ENCODE data around the gene PPIE.

The PPIE gene

DNA sequence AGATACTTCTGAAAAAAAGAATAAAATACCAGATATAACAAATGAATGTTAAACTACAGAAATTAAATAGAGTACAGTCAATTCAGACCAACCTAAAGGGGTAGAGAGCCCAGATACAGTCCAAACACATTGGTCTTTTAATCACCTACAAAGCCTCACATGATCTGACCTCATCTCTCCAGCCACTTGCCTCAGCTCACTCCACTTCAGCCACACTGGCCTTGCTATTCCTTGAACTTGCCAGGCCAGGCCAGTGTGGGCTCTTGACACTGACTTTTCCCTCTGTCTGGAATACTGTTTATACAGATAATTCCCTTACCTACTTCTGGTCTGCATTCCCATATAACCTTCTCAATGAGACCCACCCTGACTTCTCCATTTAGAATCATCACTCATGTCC lies 17.0 kb upstream of the PPIE start:
- no peak for DNase-seq

DNA sequence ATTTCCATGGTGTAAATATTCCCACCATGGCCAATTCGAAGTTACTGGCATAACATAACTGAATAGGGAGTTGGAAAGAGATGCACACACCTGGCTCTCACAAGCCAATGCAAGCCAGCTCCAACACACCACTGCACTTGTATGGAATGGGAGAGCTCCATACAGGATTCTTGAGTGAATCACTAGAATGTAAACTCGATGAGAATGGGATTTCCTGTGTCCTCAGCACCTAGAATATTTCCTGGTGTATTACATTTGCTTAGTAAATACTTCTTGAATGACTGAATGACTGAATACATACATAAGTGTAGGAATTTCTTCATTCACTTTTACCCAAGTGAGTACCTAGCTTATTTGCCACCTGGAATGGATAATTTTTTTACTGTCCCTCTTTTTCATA lies 16.2 kb upstream of the PPIE start:
- no peak for DNase-seq

- DNase-seq, result no peak
Measured at GRCh38 chr1:39726600-39726999, 12.1 kb upstream of the PPIE start.

DNA sequence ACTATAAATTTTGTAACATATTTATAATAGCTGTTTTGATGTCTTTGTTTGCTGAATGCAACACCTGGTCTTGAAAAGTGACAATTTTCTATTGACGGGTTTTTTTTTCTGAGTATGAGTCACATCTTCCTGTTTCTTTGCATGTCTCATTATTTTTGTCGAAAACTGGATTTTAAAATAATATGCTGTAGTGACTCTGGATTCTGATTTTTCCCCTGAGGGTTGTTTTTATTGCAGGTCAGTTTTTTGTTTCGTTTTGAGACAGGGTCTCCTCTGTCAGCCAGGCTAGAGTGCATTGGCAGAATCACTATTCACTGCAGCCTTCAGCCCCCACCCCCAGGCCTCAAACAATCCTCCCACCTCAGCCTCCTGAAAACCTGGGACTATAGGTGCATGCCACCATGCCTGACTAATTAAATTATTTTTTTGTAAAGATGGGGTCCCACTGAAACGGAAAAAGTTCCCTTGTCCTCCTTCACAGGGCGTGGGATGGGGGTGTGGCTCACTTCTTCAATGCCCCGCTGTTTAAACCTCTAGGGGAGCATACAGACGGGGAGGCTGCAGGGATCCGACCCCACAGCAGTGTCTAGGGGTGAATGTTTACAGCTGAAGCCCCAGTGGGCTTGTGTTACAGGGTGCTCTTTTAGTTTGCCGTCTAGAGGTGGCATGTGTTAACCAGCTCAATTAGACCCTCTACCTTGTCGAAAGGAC lies 11.3 kb upstream of the PPIE start:
- no peak for DNase-seq

- DNase-seq, result no peak
Measured at GRCh38 chr1:39727932-39728317, 10.8 kb upstream of the PPIE start.

DNA sequence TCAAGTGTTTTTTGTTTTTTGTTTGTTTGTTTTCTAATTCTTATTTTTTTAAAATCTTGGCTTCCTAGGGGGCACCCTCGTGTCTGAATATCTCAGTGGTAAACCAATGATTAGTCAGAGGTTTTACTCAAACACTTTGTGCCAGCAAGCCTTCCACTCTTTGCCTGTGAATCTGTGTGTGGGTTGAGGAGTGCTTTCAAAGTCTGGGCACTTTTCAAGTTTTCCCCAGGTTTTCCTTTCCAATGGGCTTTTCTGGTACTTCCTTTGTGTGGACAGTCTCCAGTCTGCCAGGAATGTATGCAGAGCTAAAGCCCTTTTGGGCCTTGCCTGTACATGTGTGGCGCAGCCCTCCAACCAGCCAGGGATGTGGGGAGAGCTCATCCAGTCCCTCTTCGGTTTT lies 9.7 kb upstream of the PPIE start:
- DNase-seq, result no peak

GRCh38 chr1:39729842-39730241 lies 8.8 kb upstream of the PPIE start:
- DNase-seq, result no peak

DNA sequence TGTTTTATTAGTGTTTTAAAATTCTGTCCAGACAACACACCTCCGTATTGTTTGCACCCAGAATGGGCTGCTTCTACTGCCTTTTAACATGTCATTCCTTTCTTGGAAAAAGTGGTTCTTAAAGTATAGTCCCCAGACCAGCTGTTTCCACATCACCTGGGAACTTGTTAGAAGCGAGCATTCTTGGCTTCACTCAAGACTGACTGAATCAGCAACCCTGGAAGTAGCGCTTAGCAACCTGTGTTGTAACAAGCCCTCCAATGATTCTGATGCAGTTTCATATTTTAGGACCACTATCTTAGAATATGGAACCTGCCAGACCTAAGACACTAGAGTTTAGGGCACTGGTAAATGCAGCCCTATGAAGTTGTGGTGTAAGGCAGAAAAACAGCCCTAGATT lies 6.0 kb upstream of the PPIE start:
- DNase-seq, result no peak

DNA sequence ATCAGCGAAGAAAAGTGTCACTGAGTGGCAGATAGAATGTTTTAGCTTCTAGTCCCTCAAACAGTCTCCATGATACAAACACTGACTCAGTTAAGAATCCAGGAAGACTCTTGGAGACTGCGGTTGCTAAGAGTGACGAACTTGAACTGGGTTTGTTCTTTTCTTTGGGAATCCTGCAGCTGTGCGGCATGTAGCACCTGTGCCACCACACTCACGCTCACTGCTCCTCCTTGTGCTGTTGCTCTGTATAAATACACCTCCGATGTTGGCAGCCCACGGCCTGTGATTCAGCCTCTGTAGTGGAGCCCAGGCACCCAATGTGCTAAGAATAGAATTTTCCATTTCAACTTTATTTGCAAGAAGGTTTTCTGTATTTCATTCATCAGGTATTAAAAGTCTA lies 5.5 kb upstream of the PPIE start:
- DNase-seq, result no peak

GRCh38 chr1:39735731-39736130 lies 3.0 kb upstream of the PPIE start:
- DNase-seq, result no peak

DNA sequence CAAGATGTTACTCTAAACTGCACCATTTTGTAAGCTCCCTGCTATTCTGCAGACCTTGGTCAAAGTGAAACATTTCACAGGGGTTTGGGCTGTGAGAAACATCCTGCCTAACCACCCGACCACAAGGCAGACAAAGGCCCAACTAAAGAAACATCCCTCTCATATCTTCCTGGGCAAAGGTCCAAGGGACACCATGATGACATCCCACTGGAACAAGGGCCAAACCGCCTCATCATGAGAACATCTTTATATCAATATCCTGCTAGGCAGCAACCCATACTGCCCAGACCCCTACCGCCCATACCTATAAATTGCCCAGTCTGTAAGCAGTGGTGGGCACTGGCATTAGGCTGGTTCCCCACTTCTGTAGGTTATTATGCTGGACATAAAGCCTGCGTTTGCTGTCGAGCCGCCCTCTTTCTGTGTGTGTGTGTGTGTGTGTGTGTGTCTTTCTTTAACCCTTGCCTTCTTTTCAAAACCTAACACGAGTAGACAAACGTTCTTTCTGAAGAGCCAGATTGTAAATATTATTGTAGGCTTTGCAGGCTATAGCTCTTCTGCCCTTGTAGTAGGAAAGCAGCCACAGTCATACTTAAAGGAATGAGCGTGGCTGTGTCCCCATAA lies 1.0 kb upstream of the PPIE start:
- no peak for DNase-seq

GRCh38 chr1:39745016-39745670 lies 6.5 kb downstream of the PPIE start:
- DNase-seq, result no peak

DNA sequence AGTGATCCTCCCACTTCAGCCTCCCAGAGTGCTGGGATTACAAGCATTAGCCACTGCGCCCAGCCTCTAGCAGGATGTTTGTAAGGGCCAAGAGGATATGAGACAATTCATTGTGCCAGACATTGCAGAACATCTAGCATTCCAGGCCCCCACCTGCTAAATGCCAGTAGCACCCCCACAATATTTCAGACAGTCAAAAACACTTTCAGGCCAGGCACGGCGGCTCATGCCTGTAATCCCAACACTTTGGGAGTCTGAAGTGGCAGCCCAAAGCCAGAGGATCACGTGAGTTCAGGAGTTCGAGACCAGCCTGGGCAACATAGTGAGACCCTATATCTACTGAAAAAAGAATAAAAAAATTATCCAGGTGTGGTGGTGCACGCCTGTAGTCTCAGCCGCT lies 12.9 kb downstream of the PPIE start:
- no peak for DNase-seq

GRCh38 chr1:39752703-39753102 lies 14.0 kb downstream of the PPIE start:
- no peak for DNase-seq

GRCh38 chr1:39753132-39754025 lies 14.7 kb downstream of the PPIE start:
- DNase-seq, result no peak

GRCh38 chr1:39754026-39754570 lies 15.4 kb downstream of the PPIE start:
- DNase-seq, result no peak

DNA sequence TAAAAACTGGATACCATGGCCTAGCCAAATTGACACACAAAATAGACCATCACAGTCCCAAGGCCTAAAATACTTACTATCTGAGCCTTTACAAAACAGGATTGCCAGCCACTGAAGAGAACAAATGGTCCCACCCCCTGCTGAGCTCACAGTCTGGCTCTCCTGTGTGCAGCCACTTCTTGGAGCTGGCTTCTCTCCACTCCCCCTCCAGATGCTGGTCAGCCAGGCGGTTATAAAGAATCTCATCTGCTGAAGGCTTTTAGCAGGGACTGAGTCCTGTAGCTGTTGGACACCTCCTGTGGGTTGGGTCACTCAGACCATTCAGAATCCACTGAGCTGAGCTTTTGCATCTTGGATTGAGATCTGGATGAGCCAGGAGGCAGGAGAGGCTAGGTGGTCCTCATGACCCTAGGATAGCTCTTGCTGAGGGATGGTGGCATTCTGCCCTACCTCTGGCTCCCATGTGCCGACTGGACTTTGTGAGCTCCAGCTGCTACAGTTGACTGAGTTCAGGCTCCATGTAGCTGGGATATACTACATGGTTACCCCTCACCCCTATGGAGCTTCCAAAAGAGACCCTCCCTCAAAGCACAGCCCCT lies 16.3 kb downstream of the PPIE start:
- DNase-seq, result peak in 1 of 2 experiments; percentile 11

- no peak for DNase-seq
Measured at GRCh38 chr1:39755965-39756659, 17.4 kb downstream of the PPIE start.

- DNase-seq, result no peak
Measured at GRCh38 chr1:39757501-39757900, 18.8 kb downstream of the PPIE start.

GRCh38 chr1:39758556-39759435 lies 20.1 kb downstream of the PPIE start:
- no peak for DNase-seq

DNA sequence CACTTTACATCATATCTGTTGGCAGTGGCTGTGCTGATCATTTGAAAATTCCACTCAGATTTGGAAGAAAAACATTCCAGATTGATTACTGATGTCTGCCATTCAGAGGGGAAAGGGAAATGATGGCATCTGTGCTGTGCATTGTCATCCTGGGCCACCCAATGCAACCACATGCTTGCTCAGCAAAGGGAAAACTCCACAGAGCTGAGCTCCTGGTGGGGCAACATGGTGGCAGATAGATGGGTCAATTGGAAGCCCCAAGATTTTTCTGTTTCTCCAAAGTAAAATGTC lies 20.7 kb downstream of the PPIE start:
- DNase-seq, result no peak

Measured in activated T-cell treated with anti-CD3 and anti-CD28 coated beads, Interleukin-2, amount 50 U/mL, for 48 hours (primary cell).